HCT116 (cell line): ENCODE measurements around the gene NTSR2. TPM values are rescaled to one million over a fixed set of nuclear protein-coding genes. Genes with fewer than 3 reads are reported as not detected.

Source experiments
- ATAC-seq: fragments of 200-7000 bp; cut with Tn5 transposase; 2 replicates; pipeline ENCODE4 v1.9.1; 2020; ENCODE audit warnings: mild to moderate bottlenecking, moderate library complexity
- BruUV-seq: library from RNA; stranded (reverse); fragments of 400-500 nt; replicated peaks from 2 replicates; lab custom pipeline; 2021; lab: Mats Ljungman, UMichigan
- CTCF ChIA-PET: fragments of 300-600 bp; sonication (Branson Sonifier 250); formaldehyde crosslinking; loops from one replicate; lab custom pipeline; 2021; ENCODE audit warnings: antibody characterized with exemption; lab: Charles Lee
- POLR2A ChIA-PET: fragments of 300-600, 350-600 bp; sonication (Branson Sonifier 250); formaldehyde crosslinking; loops from one replicate; lab custom pipeline; 2021; ENCODE audit warnings: antibody characterized with exemption; lab: Charles Lee
- RAD21 ChIA-PET, 2 experiments: fragments of 300-600 bp; sonication (Branson Sonifier 250); formaldehyde crosslinking; loops; one replicate each; lab custom pipeline; 2023; ENCODE audit warnings: low total read pairs in 2 of 2; ENCODE audit not compliant: uncharacterized antibody in 2 of 2, unreplicated experiment in 2 of 2, low non-redundant PET in 1 of 2; lab: Charles Lee
- DNase-seq: peaks from one replicate; pipeline ENCODE4 v3.0.0-alpha.2; 2010; ENCODE audit warnings: low read depth, low spot score
- H2AFZ ChIP-seq: fragments of 200-600 bp; shearing (Covaris generic), sonication (generic); 2 replicates; pipeline ENCODE4 v1.6.1; 2017; ENCODE audit warnings: low read depth, mixed run types, mixed read lengths, antibody characterized with exemption, low read length; ENCODE audit not compliant: poor library complexity, severe bottlenecking
- H3K27ac ChIP-seq: 2 replicates; pipeline ENCODE4 v1.5.1; 2012; ENCODE audit warnings: low read depth, low read length
- H3K27me3 ChIP-seq: fragments of 200-600 bp; sonication (generic); 2 replicates; pipeline ENCODE4 v1.6.1; 2016; ENCODE audit warnings: mixed run types, low read length, mixed read lengths; ENCODE audit not compliant: insufficient read depth
- H3K36me3 ChIP-seq, 2 experiments: fragments of 200-500 bp in 1 of 2; fragments of 200-600 bp in 1 of 2; sonication (Bioruptor generic) in 1 of 2; sonication (generic) in 1 of 2; 2 replicates each; pipeline versions ENCODE4 v1.5.1 to v1.6.1; 2014 to 2016; ENCODE audit warnings: low read length in 2 of 2, inconsistent platforms in 1 of 2, mixed read lengths in 1 of 2, mixed run types in 1 of 2; ENCODE audit not compliant: insufficient read depth in 2 of 2, control insufficient read depth in 1 of 2
- H3K4me1 ChIP-seq, 2 experiments: fragments of 200-600 bp in 1 of 2; sonication (generic) in 1 of 2; 2 replicates each; pipeline versions ENCODE4 v1.5.1 to v1.6.1; 2012 to 2017; ENCODE audit warnings: low read length in 2 of 2, inconsistent platforms in 1 of 2, mild to moderate bottlenecking in 1 of 2, mixed read lengths in 1 of 2, mixed run types in 1 of 2, moderate library complexity in 1 of 2; ENCODE audit not compliant: insufficient read depth in 2 of 2, control insufficient read depth in 1 of 2
- H3K4me2 ChIP-seq: fragments of 200-600 bp; sonication (generic); 2 replicates; pipeline ENCODE4 v1.6.1; 2017; ENCODE audit warnings: mixed run types, low read length, mixed read lengths
- H3K4me3 ChIP-seq, 2 experiments: fragments of 200-600 bp in 1 of 2; sonication (generic) in 1 of 2; replicated peaks in 1 of 2; 2 replicates each; pipeline ENCODE4 v1.5.1; 2011 to 2016; ENCODE audit warnings: low read length in 2 of 2, control low read depth in 1 of 2, low read depth in 1 of 2, mild to moderate bottlenecking in 1 of 2, mixed read lengths in 1 of 2, mixed run types in 1 of 2
- H3K79me2 ChIP-seq: fragments of 200-600 bp; sonication (generic); 2 replicates; pipeline ENCODE4 v1.6.1; 2017; ENCODE audit warnings: mild to moderate bottlenecking, mixed run types, low read length, moderate library complexity, mixed read lengths; ENCODE audit not compliant: insufficient read depth
- H3K9ac ChIP-seq: fragments of 200-600 bp; sonication (generic); 2 replicates; pipeline ENCODE4 v1.6.1; 2016; ENCODE audit warnings: low read length, mixed read lengths
- H3K9me2 ChIP-seq: fragments of 200-600 bp; sonication (generic), shearing (Covaris generic); 2 replicates; pipeline ENCODE4 v1.6.1; 2017; ENCODE audit warnings: mixed run types, mild to moderate bottlenecking, moderate library complexity; ENCODE audit not compliant: insufficient read depth
- H3K9me3 ChIP-seq, 2 experiments: fragments of 200-500 bp in 1 of 2; fragments of 200-600 bp in 1 of 2; sonication (Bioruptor generic) in 1 of 2; sonication (generic) in 1 of 2; 2 replicates each; pipeline ENCODE4 v1.6.1; 2014 to 2017; ENCODE audit warnings: low read length in 2 of 2, mixed read lengths in 2 of 2, inconsistent platforms in 1 of 2, low read depth in 1 of 2, mild to moderate bottlenecking in 1 of 2, mixed run types in 1 of 2, moderate library complexity in 1 of 2; ENCODE audit not compliant: control insufficient read depth in 1 of 2, insufficient read depth in 1 of 2
- H4K20me1 ChIP-seq: fragments of 200-600 bp; sonication (generic), shearing (Covaris generic); 2 replicates; pipeline ENCODE4 v1.6.1; 2017; ENCODE audit warnings: mixed run types, mild to moderate bottlenecking, moderate library complexity; ENCODE audit not compliant: insufficient read depth
- CTCF ChIP-seq, 3 experiments: fragments of 200-600 bp in 1 of 3; sonication (generic) in 1 of 3; IDR thresholded peaks in 2 of 3; conservative IDR thresholded peaks in 1 of 3; 2 replicates each; pipeline ENCODE4 v1.5.1; 2012 to 2017; ENCODE audit warnings: low read depth in 2 of 3, low read length in 2 of 3, antibody characterized with exemption in 1 of 3, borderline replicate concordance in 1 of 3, control low read depth in 1 of 3, mild to moderate bottlenecking in 1 of 3, mixed read lengths in 1 of 3, mixed run types in 1 of 3, moderate library complexity in 1 of 3; ENCODE audit not compliant: insufficient read depth in 1 of 3
- ELF1 ChIP-seq: IDR thresholded peaks from 2 replicates; pipeline ENCODE4 v1.6.1; 2012; ENCODE audit warnings: low read depth, borderline replicate concordance
- EZH2 ChIP-seq: fragments of 200-600 bp; sonication (generic); IDR thresholded peaks from 2 replicates; pipeline ENCODE4 v1.6.1; 2017; ENCODE audit warnings: antibody characterized with exemption, mixed run types
- FOSL1 ChIP-seq: IDR thresholded peaks from 2 replicates; pipeline ENCODE4 v1.6.1; 2012; ENCODE audit warnings: low read depth
- JUND ChIP-seq: IDR thresholded peaks from 2 replicates; pipeline ENCODE4 v1.6.1; 2012
- MAX ChIP-seq: IDR thresholded peaks from 2 replicates; pipeline ENCODE4 v1.6.1; 2012
- POLR2AphosphoS5 ChIP-seq: IDR thresholded peaks from 2 replicates; pipeline ENCODE4 v1.6.1; 2011; ENCODE audit warnings: mild to moderate bottlenecking, low read depth, low read length, moderate library complexity
- REST ChIP-seq: IDR thresholded peaks from 2 replicates; pipeline ENCODE4 v1.6.1; 2012; ENCODE audit warnings: low read depth
- SP1 ChIP-seq: IDR thresholded peaks from 2 replicates; pipeline ENCODE4 v1.6.1; 2012; ENCODE audit warnings: low read depth
- TCF7L2 ChIP-seq: IDR thresholded peaks from 2 replicates; pipeline ENCODE4 v1.7.0; 2011; ENCODE audit warnings: borderline replicate concordance, inconsistent platforms; ENCODE audit not compliant: insufficient read depth, insufficient read length; ENCODE audit errors: extremely low read depth
- YY1 ChIP-seq: IDR thresholded peaks from 2 replicates; pipeline ENCODE4 v1.6.1; 2011; ENCODE audit warnings: low read length, low read depth, moderate library complexity, mild to moderate bottlenecking; ENCODE audit not compliant: insufficient replicate concordance; ENCODE audit errors: extremely low read depth
- ZBTB33 ChIP-seq: IDR thresholded peaks from 2 replicates; pipeline ENCODE4 v1.6.1; 2011; ENCODE audit warnings: mild to moderate bottlenecking, low read length, moderate library complexity; ENCODE audit not compliant: insufficient replicate concordance; ENCODE audit errors: extremely low read depth
- ZFX ChIP-seq: fragments of 450-650 bp; IDR thresholded peaks from 2 replicates; pipeline ENCODE4 v1.6.1; 2017
- ZNF274 ChIP-seq: fragments of 200-500 bp; sonication (Bioruptor generic); IDR thresholded peaks from 2 replicates; pipeline ENCODE4 v1.6.1; 2014; ENCODE audit warnings: mild to moderate bottlenecking, low read depth, low read length, inconsistent platforms
- intact Hi-C: fragments of 100-400 bp; cut with micrococcal nuclease; formaldehyde crosslinking; loops from 2 replicates; pipeline ENCODE4 v1.10.0; 2022
- total RNA-seq: library from RNA; stranded (reverse); gene quantifications from one replicate; pipeline ENCODE4 v1.2.1, GENCODE V29; 2021; ENCODE audit not compliant: unreplicated experiment

Gene NTSR2
- total RNA-seq, 1 experiment from 2014 or later = not detected

GRCh38 chr2:11712866-11713265, 42.9 kb upstream of the NTSR2 start (continued):
- no peak for TF ChIP-seq CTCF (IDR thresholded peaks at IDR 0.05 in 2 of 3, conservative IDR thresholded peaks at IDR 0.05 in 1 of 3; ENCODE audit: borderline replicate concordance in 1 of 3, insufficient read depth in 1 of 3, low read depth in 2 of 3, low read length in 2 of 3)

GRCh38 chr2:11711751-11712150, 41.8 kb upstream of the NTSR2 start:
- Histone ChIP-seq H3K9me3 (no peaks in the 10 kb centered on the region), H3K4me3 (no peak overlapping the region), H3K27ac (no peak overlapping the region), H3K79me2 (no peaks in the 10 kb centered on the region), H3K9ac (no peak overlapping the region), H3K4me2 (no peak overlapping the region), H3K9me2 (no peaks in the 10 kb centered on the region), H3K36me3 (no peaks in the 10 kb centered on the region), H3K27me3 (no peaks in the 10 kb centered on the region), H4K20me1 (no peaks in the 10 kb centered on the region), H3K4me1 (peaks cover 0 to 8% of the 10 kb centered on the region in 2 experiments; a peak in 1 of 4 replicates), H2AFZ (no peak overlapping the region)
- ChIA-PET CTCF (no interaction called here), POLR2A (no interaction called here), RAD21 (no interaction called here)
- ATAC-seq = no peak
- intact Hi-C loops = no loop called here
- no peak for DNase-seq
- BruUV-seq = no TSS peak
- TF ChIP-seq POLR2AphosphoS5 (no peak), SP1 (no peak), JUND (no peak), EZH2 (no peak), CTCF (IDR thresholded peaks at IDR 0.05 in 2 of 3, conservative IDR thresholded peaks at IDR 0.05 in 1 of 3; ENCODE audit: borderline replicate concordance in 1 of 3, insufficient read depth in 1 of 3, low read depth in 2 of 3, low read length in 2 of 3) (no peak), ELF1 (no peak), TCF7L2 (no peak), YY1 (no peak), MAX (no peak), FOSL1 (no peak), ZNF274 (no peak), ZFX (no peak), REST (no peak), ZBTB33 (no peak)
